HG03175 (cell line): ENCODE measurements around the gene BAIAP2.

Experiments used
- ATAC-seq: cut with Tn5 transposase; IDR thresholded peaks from one replicate; pipeline ENCODE4 v1.9.1; 2021; ENCODE audit warnings: mild to moderate bottlenecking, moderate library complexity; ENCODE audit not compliant: unreplicated experiment

Gene BAIAP2

DNA sequence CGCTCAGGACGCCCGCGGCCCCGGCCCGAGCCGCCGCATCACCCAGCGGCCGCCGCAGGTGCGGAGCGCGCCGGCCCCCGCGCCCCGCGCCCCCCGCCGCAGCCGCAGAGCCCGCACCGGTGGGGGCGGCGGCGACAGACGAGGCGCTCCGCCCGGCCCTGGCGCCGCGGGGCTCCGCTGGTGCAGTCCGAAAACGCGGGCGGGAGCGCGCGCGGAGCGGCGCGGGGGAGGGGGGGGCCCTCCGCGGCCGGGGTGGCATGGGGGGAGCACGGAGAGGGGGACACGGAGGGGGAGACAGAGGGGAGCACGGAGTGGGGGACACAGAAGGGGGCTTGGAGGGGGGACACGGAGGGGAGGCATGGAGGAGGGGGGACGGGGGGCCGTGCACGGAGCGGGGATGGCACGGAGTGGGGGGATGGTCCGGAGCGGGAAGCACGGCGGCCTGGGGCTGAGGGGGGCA lies 131.1 kb downstream of the BAIAP2 start, which contains the start of gene AATK:
TSS of gene AATK (minus strand) at position 189 of the 460 bp plus-strand sequence. CDS start 229 bp downstream, outside the sequence.
- ATAC-seq, result no peak
